ENCODE measurements around the gene KCNH5. TPM values are rescaled to one million over a fixed set of nuclear protein-coding genes. Genes with fewer than 3 reads are reported as not detected.

KCNH5 gene
- total and polyA plus RNA-seq, 4 donors: not detected

DNA sequence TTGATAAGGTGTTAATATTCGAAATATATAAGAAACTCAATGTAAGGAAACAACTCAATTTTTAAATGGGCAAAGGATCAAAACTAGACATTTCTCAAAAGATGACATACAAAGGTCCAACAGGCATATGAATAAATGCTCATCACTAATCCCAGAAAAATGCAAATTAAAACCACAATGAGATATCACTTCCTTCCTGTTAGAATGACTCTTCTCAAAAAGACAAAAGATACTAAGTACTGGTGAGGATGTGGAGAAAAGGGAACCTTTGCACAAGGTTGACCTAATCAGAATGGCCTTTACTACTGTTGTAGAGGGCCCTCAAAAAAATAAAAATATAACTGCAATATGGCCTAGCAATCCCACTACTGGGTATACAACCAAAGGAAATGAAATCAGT lies 383.4 kb downstream of the KCNH5 start:
- no peak for DNase-seq (ENCODE audit: low spot score)
- no peak overlapping the region for H3K9ac ChIP-seq (ENCODE audit: low read depth in 1 of 2, low read length in 2 of 2)
- no peaks in the 10 kb centered on the region for H3K36me3 ChIP-seq (ENCODE audit: control insufficient read depth in 4 of 4, insufficient read depth in 3 of 4, low read depth in 1 of 4, low read length in 3 of 4)
- H3K27me3 ChIP-seq (ENCODE audit: control insufficient read depth in 4 of 4, insufficient read depth in 4 of 4, low read length in 3 of 4): no peaks in the 10 kb centered on the region
- H3K9me3 ChIP-seq (ENCODE audit: control insufficient read depth in 4 of 4, low read length in 3 of 4): peaks cover 0 to 5% (median 0%) of the 10 kb centered on the region in 4 donors
- no peaks in the 10 kb centered on the region for H3K4me1 ChIP-seq (ENCODE audit: control insufficient read depth in 4 of 4, insufficient read depth in 4 of 4, low read length in 3 of 4)
- H3K27ac ChIP-seq (ENCODE audit: low read depth in 1 of 2, low read length in 2 of 2): no peak overlapping the region
- H3K4me3 ChIP-seq (ENCODE audit: low read depth in 1 of 3, low read length in 3 of 3): no peak overlapping the region
- TF ChIP-seq HNF4G (IDR thresholded peaks at IDR 0.05) (no peak), EGR1 (IDR thresholded peaks at IDR 0.05; ENCODE audit: low read depth in 2 of 2) (no peak), RXRA (IDR thresholded peaks at IDR 0.05) (no peak)
- WGBS: 90% methylated on average over 1 of the region's 1 CpG

DNA sequence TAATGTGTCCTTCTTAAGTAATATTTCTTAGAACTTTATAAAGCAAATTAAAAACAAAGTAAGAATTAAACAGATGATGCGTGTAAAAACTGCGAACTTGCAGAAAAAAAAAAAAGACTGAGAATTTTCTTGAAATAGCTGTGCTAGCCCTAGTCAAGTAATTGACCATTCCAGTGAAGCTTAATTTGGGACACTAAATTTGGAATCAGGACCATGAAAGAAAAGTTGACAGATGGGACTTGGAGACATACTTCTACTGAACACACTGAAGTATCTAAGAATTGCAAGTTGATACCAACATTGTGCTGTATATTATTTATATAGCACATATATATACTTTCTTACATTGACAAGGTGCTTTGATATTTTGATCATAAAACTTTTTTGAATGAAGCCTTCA lies 386.6 kb downstream of the KCNH5 start:
- Histone ChIP-seq H3K27me3 (ENCODE audit: control insufficient read depth in 4 of 4, insufficient read depth in 4 of 4, low read length in 3 of 4) (no peaks in the 10 kb centered on the region), H3K27ac (ENCODE audit: low read depth in 1 of 2, low read length in 2 of 2) (no peak overlapping the region), H3K36me3 (ENCODE audit: control insufficient read depth in 4 of 4, insufficient read depth in 3 of 4, low read depth in 1 of 4, low read length in 3 of 4) (no peaks in the 10 kb centered on the region), H3K9me3 (ENCODE audit: control insufficient read depth in 4 of 4, low read length in 3 of 4) (peaks cover 0 to 5% (median 0%) of the 10 kb centered on the region in 4 donors), H3K9ac (ENCODE audit: low read depth in 1 of 2, low read length in 2 of 2) (no peak overlapping the region), H3K4me3 (ENCODE audit: low read depth in 1 of 3, low read length in 3 of 3) (no peak overlapping the region), H3K4me1 (ENCODE audit: control insufficient read depth in 4 of 4, insufficient read depth in 4 of 4, low read length in 3 of 4) (no peaks in the 10 kb centered on the region)
- no peak for TF ChIP-seq CTCF (IDR thresholded peaks at IDR 0.05; ENCODE audit: low read depth, low read length, missing input control)
- TF ChIP-seq RAD21 (IDR thresholded peaks at IDR 0.05): no peak
- no peak for TF ChIP-seq FOXA2 (IDR thresholded peaks at IDR 0.05)
- TF ChIP-seq RXRA (IDR thresholded peaks at IDR 0.05): no peak
- no peak for TF ChIP-seq YY1 (IDR thresholded peaks at IDR 0.05)
- WGBS: 92% methylated on average over 2 of the region's 2 CpGs
- no peak for DNase-seq (ENCODE audit: low spot score)

- DNase-seq (ENCODE audit: low spot score): no peak
- H3K9ac ChIP-seq (ENCODE audit: low read depth in 1 of 2, low read length in 2 of 2): no peak overlapping the region
- H3K4me3 ChIP-seq (ENCODE audit: low read depth in 1 of 3, low read length in 3 of 3): no peak overlapping the region
- H3K36me3 ChIP-seq (ENCODE audit: control insufficient read depth in 4 of 4, insufficient read depth in 3 of 4, low read depth in 1 of 4, low read length in 3 of 4): no peaks in the 10 kb centered on the region
- H3K27me3 ChIP-seq (ENCODE audit: control insufficient read depth in 4 of 4, insufficient read depth in 4 of 4, low read length in 3 of 4): no peaks in the 10 kb centered on the region
- no peak overlapping the region for H3K27ac ChIP-seq (ENCODE audit: low read depth in 1 of 2, low read length in 2 of 2)
- peaks cover 0 to 5% (median 0%) of the 10 kb centered on the region in 4 donors for H3K9me3 ChIP-seq (ENCODE audit: control insufficient read depth in 4 of 4, low read length in 3 of 4)
- TF ChIP-seq NR2F2 (IDR thresholded peaks at IDR 0.05) (no peak), FOXA2 (IDR thresholded peaks at IDR 0.05) (no peak), RXRA (IDR thresholded peaks at IDR 0.05) (no peak), SP1 (IDR thresholded peaks at IDR 0.05) (no peak), HNF4G (IDR thresholded peaks at IDR 0.05) (no peak)
- H3K4me1 ChIP-seq (ENCODE audit: control insufficient read depth in 4 of 4, insufficient read depth in 4 of 4, low read length in 3 of 4): no peaks in the 10 kb centered on the region
- WGBS: 58% methylated on average over 2 of the region's 2 CpGs
These were observed 387.9 kb downstream of the KCNH5 start for GRCh38 chr14:62657376-62657775.

GRCh38 chr14:62655166-62655565 lies 390.1 kb downstream of the KCNH5 start:
- no peak overlapping the region for H3K4me3 ChIP-seq (ENCODE audit: low read depth in 1 of 3, low read length in 3 of 3)
- no peak overlapping the region for H3K9ac ChIP-seq (ENCODE audit: low read depth in 1 of 2, low read length in 2 of 2)
- no peaks in the 10 kb centered on the region for H3K4me1 ChIP-seq (ENCODE audit: control insufficient read depth in 4 of 4, insufficient read depth in 4 of 4, low read length in 3 of 4)
- no peaks in the 10 kb centered on the region for H3K36me3 ChIP-seq (ENCODE audit: control insufficient read depth in 4 of 4, insufficient read depth in 3 of 4, low read depth in 1 of 4, low read length in 3 of 4)
- DNase-seq (ENCODE audit: low spot score): no peak
- no peaks in the 10 kb centered on the region for H3K27me3 ChIP-seq (ENCODE audit: control insufficient read depth in 4 of 4, insufficient read depth in 4 of 4, low read length in 3 of 4)
- 72% methylated on average over 4 of the region's 4 CpGs for WGBS
- no peaks in the 10 kb centered on the region for H3K9me3 ChIP-seq (ENCODE audit: control insufficient read depth in 4 of 4, low read length in 3 of 4)
- TF ChIP-seq RXRA (IDR thresholded peaks at IDR 0.05) (no peak), RAD21 (IDR thresholded peaks at IDR 0.05) (no peak)
- no peak overlapping the region for H3K27ac ChIP-seq (ENCODE audit: low read depth in 1 of 2, low read length in 2 of 2)

Data from liver (tissue), 9 donors.